Astrocyte of the cerebellum (primary cell): ENCODE data around the gene RALA.

Experiments
- DNase-seq: peaks from one replicate; pipeline ENCODE4 v3.0.0-alpha.2; 2011; ENCODE audit warnings: low read depth
- H3K4me3 ChIP-seq: 2 replicates; pipeline ENCODE4 v1.5.1; 2011; ENCODE audit warnings: mild to moderate bottlenecking, low read depth, low read length, moderate library complexity
- in situ Hi-C: cut with HindIII; loops from 2 replicates; pipeline ENCODE4 v1.10.0; 2017; ENCODE audit warnings: low sequenced_read_pairs
- TF ChIP-seq, protein P1 (sequence below): IDR thresholded peaks from 2 replicates; pipeline ENCODE4 v1.5.1; 2012; ENCODE audit warnings: low read length, low read depth, moderate library complexity, mild to moderate bottlenecking; ENCODE audit errors: missing control alignments

Gene RALA

GRCh38 chr7:39603924-39604323 lies 19.4 kb upstream of the RALA start:
- TF ChIP-seq, protein P1, sequence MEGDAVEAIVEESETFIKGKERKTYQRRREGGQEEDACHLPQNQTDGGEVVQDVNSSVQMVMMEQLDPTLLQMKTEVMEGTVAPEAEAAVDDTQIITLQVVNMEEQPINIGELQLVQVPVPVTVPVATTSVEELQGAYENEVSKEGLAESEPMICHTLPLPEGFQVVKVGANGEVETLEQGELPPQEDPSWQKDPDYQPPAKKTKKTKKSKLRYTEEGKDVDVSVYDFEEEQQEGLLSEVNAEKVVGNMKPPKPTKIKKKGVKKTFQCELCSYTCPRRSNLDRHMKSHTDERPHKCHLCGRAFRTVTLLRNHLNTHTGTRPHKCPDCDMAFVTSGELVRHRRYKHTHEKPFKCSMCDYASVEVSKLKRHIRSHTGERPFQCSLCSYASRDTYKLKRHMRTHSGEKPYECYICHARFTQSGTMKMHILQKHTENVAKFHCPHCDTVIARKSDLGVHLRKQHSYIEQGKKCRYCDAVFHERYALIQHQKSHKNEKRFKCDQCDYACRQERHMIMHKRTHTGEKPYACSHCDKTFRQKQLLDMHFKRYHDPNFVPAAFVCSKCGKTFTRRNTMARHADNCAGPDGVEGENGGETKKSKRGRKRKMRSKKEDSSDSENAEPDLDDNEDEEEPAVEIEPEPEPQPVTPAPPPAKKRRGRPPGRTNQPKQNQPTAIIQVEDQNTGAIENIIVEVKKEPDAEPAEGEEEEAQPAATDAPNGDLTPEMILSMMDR, result no peak
- no peak for DNase-seq
- in situ Hi-C loops, result no loop called here
- no peak overlapping the region for H3K4me3 ChIP-seq

DNA sequence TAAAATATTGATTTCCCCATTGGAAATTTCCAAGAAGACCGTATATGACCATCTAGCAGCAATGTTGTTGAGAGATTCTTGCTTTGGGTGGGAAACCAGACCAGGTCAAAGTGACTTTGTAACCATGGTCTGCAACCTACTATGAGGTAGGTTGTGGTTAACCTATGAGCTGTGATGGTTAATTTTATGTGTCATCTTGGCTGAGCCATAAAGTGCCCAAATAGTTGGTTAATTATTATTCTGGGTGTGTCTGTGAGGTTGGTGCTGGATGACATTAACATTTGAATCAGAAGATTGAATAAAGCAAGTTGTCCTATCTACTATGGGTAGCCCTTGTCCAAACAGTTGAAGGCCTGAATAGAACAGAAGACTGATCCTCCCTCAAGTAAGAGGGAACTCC lies 18.3 kb upstream of the RALA start:
- no peak overlapping the region for H3K4me3 ChIP-seq
- in situ Hi-C loops, result no loop called here
- DNase-seq, result no peak
- TF ChIP-seq, protein P1, result no peak

DNA sequence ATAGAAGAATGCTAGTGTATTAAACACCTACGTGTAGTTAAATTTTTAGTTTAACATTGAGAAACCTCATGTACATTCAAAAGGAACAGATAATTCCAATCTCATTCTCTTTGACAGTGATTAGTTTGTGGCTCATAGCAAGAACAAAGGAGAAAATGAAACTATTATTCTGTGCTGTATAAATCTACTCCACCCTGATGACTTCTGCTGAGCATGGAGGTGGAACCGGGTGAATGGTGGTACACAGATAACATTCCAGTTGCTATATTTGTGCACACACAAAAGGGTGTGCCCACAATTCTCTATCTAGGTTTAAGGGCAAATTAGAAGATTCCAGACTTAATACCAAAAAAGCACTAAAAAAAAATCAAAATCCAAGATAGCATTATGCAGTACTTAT lies 17.0 kb upstream of the RALA start:
- DNase-seq, result no peak
- in situ Hi-C loops, result no loop called here
- H3K4me3 ChIP-seq, result no peak overlapping the region
- TF ChIP-seq, protein P1, result no peak

DNA sequence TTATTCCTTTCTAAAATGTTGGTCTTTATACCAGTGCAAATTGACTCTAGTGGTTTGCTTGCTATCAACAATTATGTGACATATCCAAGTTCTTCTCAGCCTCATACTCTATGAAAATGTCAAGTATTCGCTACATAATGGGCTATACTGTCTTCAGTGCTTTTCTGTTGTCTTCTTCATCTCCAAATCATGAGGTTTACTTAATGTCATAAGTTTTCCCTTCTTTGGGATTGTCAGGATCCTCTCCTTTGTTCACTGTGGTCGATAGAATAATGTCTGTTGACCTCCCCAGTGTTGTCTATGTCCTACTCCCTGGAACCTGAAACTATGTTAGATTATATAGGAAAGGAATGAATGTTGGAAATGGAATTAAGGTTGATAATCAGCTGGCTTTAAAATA lies 16.4 kb upstream of the RALA start:
- H3K4me3 ChIP-seq, result no peak overlapping the region
- DNase-seq, result no peak
- in situ Hi-C loops, result no loop called here
- TF ChIP-seq, protein P1, result no peak

DNA sequence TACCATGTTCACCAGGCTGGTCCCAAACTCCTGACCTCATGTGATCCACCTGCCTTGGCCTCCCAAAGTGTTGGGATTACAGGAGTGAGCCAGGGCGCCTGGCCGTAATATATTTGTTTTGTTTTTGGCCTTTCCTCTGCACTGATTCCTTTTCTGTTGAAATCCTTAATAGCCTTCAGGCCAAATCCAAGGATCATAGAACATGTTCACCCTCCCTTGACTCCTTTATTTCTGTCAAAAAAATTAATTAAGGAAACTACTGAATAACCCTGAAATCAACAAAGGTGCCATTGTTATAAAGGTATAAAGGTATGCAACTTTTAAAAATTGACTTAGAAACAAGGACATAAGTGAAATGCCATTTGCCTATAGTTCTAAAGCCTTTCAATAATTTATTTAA lies 15.5 kb upstream of the RALA start:
- H3K4me3 ChIP-seq, result no peak overlapping the region
- TF ChIP-seq, protein P1, result no peak
- no peak for DNase-seq
- in situ Hi-C loops, result no loop called here

- no peak for DNase-seq
- in situ Hi-C loops, result no loop called here
- no peak overlapping the region for H3K4me3 ChIP-seq
- TF ChIP-seq, protein P1, result no peak
Observed at GRCh38 chr7:39608278-39608677, 15.1 kb upstream of the RALA start.

GRCh38 chr7:39609113-39609934 lies 14.0 kb upstream of the RALA start:
- DNase-seq, result no peak
- TF ChIP-seq, protein P1, result peak; percentile 43
- H3K4me3 ChIP-seq, result peak overlapping the region; percentile 23
- in situ Hi-C loops, result no loop called here
